GM18502 (cell line): Measurements from ENCODE around the gene MLPH.

ENCODE experiments used
- ATAC-seq: cut with Tn5 transposase; IDR thresholded peaks from one replicate; pipeline ENCODE4 v1.9.1; 2021; ENCODE audit warnings: mild to moderate bottlenecking; ENCODE audit not compliant: unreplicated experiment, poor library complexity

The MLPH gene

GRCh38 chr2:237575869-237576862 is 89.1 kb downstream of the MLPH start:
- no peak for ATAC-seq

GRCh38 chr2:237576974-237577373 is 89.9 kb downstream of the MLPH start:
- ATAC-seq = no peak

DNA sequence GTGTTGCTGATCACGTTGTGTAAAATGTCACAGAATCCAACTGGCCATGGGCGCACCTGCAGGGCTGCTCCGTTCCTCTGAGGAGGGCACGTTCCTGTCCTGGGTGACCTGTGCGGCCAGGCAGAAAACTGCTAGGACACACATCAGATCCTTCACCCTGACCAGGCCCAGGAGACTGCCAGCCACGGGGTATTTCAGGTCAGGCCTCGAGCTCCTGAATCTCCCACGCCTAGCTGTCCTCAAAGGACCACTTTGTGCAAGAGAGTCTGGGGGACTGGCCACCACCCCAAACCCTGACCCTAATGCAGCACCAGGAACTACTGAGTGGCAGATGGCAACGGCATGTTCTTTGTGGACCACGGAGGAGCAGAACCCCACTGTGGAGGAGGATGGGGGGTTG is 90.4 kb downstream of the MLPH start:
- no peak for ATAC-seq

GRCh38 chr2:237577956-237578870 is 91.2 kb downstream of the MLPH start:
- no peak for ATAC-seq

DNA sequence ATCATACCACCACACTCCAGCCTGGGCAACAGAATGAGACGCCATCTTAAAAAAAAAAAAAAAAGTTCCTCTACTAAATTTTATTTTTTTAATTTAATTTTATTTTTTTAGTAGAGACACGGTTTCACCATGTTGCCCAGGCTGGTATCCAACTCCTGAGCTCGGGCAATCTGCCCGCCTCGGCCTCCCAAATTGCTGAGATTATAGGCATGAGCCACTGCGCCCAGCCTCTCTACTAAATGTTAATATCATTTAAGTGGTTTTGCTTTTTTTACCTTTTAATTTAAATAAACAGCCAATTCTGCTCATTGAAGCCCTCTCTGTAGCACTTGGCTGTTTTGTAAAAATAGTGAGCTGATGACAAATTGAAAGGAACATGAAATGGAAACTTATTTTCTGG is 94.3 kb downstream of the MLPH start:
- ATAC-seq = no peak

DNA sequence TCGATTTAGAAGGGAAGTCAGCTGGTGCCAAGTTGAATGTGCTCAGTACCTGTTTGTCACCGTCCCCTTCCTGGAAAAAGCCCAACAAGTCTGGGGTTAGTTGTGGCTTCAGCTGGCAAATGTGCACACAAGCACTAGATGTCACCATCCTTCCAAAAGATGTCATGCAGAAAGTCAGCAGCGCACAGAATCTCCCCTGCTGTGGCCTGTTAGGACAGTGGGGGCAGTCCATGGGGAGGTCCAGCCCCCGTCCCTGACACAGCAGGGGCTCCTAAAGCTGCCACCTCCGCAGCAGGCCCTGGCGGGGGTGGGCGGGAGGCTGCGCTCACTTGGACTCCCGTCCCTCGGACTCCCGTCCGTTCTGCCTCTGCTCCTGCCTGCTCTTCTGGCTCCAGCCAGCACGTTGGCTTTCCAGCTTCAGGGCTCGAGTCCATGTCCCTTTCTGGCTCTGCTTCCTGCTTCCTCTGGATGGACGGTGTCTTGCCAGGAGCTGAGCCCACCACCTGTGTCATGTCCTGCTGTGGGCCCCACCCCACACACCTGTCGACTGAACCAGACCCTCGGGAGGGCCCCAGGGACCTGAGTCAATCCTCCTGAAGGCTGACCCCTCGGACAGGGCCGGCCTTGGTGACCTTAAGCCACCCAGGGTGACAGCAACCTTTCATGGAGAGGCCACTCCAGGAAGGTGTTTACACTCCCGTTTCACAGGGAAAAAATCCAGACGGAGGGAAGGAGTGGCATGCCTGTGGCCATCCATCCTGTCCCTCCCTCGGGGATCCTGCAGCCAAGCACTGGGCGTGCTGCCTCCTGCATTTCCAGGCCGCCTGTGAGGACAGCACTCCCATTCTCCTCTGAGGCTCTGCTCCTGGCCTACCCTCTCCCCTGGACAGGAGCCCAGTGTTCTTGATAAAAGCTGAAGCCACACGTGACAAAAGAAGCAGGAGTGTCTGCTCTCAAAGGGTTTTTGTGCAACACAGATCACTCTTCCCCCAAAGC is 95.0 kb downstream of the MLPH start:
- no peak for ATAC-seq

- ATAC-seq = no peak
These were observed 96.6 kb downstream of the MLPH start for GRCh38 chr2:237583385-237584295.

DNA sequence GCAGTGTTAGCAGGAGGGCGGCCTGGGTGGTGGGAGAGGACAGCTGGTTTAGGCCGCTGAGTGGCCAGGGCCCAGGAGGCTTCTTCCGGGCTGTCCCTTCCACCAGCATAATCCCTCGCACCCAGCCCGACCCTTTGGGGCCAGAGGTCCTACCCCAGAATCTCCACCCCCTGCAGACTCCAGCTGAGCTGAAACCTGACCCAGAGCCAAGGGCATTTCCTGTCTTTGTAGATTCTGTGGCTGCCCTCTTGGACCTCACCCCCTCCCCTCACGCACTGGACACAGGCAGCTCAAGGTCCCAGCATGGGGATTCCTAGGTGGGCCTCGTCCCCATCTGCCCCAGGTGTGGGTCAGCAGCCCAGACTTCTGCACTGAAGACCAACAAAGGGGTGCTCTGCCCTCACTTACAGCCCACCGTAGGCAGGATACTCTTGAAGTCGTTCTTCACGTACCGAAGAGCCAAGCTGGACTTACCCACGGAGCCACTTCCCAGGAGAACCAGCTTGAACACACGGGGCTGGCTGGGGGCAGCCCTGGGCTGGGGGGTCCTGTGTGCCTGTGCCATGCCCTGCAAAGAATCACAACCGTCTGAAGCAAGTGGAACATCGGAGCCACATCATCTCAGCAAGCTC is 98.7 kb downstream of the MLPH start:
- ATAC-seq = no peak

- ATAC-seq = no peak
These were observed 101.1 kb downstream of the MLPH start for GRCh38 chr2:237588044-237588696.

- ATAC-seq = no peak
These were observed 103.5 kb downstream of the MLPH start, which contains the start of gene RAB17 for GRCh38 chr2:237590272-237591140. TSS of gene RAB17 (minus strand) at chr2:237590734. CDS start at chr2:237586154, 4,580 bp downstream.

DNA sequence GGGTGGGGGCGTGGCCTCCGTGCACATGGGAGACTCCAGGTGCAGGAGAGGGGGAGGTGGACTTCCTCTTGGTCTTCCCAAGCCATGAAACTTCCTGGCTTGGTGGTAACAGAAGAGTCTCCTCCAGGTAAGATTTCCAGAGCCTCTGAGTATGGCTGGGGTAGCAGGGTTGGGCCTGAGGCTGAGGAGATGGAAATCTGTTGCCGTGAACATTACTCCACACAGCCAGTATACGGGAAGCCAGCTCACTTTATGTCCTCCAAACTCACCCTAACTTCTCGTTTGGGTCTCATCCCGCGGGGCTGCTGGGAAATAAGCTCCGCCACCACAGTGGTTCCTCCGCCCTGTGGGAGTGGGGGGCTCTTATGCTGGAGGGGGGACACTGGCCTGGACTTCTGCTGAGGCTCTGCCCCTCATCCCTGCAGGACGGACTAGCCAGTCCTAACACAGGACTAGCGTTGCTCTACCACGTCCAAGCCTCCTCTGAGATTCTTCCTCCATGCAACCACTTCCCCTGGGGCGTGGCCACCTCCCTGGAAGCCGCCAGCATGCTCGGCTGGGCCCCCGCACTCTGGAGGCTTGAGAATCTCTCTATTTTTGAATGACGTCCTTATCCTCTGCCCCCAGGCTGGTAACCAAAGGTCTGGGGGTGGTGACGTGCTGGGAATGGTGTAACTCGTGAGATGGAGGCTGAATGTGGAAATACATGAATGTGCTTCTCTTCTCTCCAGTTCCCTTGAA is 104.3 kb downstream of the MLPH start:
- ATAC-seq = no peak

GRCh38 chr2:237592425-237592980 is 105.5 kb downstream of the MLPH start:
- ATAC-seq = no peak

- no peak for ATAC-seq
These were observed 106.0 kb downstream of the MLPH start for GRCh38 chr2:237593036-237593435.

DNA sequence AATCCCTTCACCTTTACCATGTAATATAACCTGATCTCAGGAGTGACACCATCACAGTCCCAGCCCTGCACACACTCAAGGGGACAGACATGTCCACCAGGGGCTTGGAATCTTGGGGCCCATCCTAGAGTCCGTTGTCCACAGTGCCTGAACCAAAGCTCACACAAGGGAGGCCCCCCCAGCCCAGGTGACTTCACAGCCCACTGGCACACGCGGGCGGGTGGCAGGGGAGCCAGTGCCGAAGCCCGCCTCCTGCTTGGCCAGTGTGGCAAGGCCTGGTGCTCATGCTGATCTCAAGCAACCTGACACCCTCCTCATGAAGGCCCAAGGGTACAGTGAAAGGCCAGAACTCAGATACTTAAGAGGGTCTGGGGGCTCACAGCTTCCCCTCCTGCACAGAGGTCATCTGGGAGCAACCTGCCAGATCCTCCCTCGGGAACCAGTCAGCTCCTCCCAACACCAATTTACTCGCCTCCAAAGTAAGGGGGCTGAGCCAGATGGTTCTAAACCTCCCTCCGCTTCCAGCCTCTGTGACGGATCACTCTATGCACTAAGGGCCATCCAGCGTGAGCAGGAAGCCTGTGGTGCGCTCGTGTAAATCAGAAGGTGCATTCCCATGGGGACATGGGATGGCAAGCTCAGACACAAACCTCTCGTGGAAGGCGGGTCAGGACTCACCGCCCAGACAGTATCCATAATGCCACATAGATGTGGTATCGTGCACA is 106.7 kb downstream of the MLPH start:
- ATAC-seq = no peak

DNA sequence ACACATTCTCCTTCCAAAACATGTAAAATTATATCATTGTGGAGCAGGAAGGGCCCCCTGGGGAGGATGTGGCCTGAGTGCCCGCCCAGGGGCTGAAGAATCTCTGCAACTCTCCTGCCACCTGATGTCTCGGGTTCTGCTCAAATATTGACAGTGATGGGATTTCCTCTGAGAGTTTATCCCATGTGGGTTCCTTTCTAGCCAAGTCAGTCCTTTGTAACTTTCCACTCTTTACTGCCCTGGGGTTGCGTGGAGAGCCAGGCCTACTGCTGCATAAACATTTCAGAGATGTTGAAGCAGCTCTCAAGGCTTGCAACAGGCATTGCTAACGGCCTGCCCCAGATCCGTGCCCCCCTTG is 107.4 kb downstream of the MLPH start:
- ATAC-seq = no peak
